BJ (cell line): ENCODE results near the gene OR2F1. TPM values are rescaled to one million over a fixed set of nuclear protein-coding genes. Genes with fewer than 3 reads are reported as not detected.

Experiments
- CTCF ChIA-PET: fragments of 350-600 bp; formaldehyde crosslinking; extraction: SDS; loops from one replicate; lab custom pipeline; 2021; ENCODE audit warnings: antibody characterized with exemption, inconsistent platforms; lab: Yijun Ruan, JAX
- POLR2A ChIA-PET: fragments of 300-600 bp; sonication (Branson Sonifier 250); formaldehyde crosslinking; extraction: SDS; loops from one replicate; lab custom pipeline; 2021; ENCODE audit warnings: antibody characterized with exemption; lab: Charles Lee
- DNase-seq: peaks from one replicate; pipeline ENCODE4 v3.0.0-alpha.2; 2011; ENCODE audit warnings: low read depth
- H3K27me3 ChIP-seq: 2 replicates; pipeline ENCODE4 v1.6.0; 2011; ENCODE audit warnings: low read length; ENCODE audit not compliant: control insufficient read depth, insufficient read depth
- H3K36me3 ChIP-seq: 2 replicates; pipeline ENCODE4 v1.5.1; 2011; ENCODE audit warnings: low read length; ENCODE audit not compliant: control insufficient read depth, insufficient read depth
- H3K4me3 ChIP-seq: 2 replicates; pipeline ENCODE4 v1.5.1; 2011; ENCODE audit warnings: low read depth, mild to moderate bottlenecking, control low read depth, low read length
- polyA plus RNA-seq: library from polyadenylated mRNA; depleted of rRNA; stranded (reverse); fragments of >200 nt; gene quantifications from 2 replicates; pipeline ENCODE4 v1.2.3, GENCODE V29; 2011
- TF ChIP-seq, protein P1 (sequence below): IDR thresholded peaks from 2 replicates; pipeline ENCODE4 v1.5.1; 2011; ENCODE audit warnings: low read depth, mild to moderate bottlenecking, control low read depth, inconsistent platforms, low read length, moderate library complexity; ENCODE audit not compliant: insufficient read depth

The OR2F1 gene
- polyA plus RNA-seq, 1 experiment: not detected

DNA sequence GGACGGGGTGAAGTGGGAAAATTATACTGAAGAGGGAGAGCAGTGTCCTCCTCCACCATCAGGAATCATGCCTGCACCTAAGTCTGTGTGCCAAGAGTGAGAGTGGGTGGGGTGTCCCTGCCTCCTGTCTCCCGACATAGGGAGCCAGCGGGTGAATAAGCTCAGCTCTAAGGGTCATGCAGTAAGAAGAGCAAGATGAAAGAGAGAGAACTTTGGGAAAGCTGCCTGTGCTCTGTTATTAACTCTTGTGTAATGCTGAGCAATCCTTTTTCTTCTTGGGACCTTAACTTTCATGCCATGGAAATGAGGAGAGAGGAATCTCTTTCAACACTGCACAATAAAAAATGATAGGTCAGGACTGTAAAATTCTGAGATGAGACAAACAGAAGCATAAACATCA, 44.8 kb upstream of the OR2F1 start:
- DNase-seq: no peak
- no peaks in the 10 kb centered on the region for H3K27me3 ChIP-seq
- POLR2A ChIA-PET: interaction anchor here (0.6 kb wide), 1 partner anchor 22 kb away, joined by 3 read pairs; no protein-coding TSS in a partner anchor
- no peak overlapping the region for H3K4me3 ChIP-seq
- H3K36me3 ChIP-seq: no peaks in the 10 kb centered on the region
- CTCF ChIA-PET: interaction anchor here (1.1 kb wide), 1 partner anchor 9 kb away, joined by 3 read pairs; no protein-coding TSS in a partner anchor
- TF ChIP-seq, protein P1, sequence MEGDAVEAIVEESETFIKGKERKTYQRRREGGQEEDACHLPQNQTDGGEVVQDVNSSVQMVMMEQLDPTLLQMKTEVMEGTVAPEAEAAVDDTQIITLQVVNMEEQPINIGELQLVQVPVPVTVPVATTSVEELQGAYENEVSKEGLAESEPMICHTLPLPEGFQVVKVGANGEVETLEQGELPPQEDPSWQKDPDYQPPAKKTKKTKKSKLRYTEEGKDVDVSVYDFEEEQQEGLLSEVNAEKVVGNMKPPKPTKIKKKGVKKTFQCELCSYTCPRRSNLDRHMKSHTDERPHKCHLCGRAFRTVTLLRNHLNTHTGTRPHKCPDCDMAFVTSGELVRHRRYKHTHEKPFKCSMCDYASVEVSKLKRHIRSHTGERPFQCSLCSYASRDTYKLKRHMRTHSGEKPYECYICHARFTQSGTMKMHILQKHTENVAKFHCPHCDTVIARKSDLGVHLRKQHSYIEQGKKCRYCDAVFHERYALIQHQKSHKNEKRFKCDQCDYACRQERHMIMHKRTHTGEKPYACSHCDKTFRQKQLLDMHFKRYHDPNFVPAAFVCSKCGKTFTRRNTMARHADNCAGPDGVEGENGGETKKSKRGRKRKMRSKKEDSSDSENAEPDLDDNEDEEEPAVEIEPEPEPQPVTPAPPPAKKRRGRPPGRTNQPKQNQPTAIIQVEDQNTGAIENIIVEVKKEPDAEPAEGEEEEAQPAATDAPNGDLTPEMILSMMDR: no peak

DNA sequence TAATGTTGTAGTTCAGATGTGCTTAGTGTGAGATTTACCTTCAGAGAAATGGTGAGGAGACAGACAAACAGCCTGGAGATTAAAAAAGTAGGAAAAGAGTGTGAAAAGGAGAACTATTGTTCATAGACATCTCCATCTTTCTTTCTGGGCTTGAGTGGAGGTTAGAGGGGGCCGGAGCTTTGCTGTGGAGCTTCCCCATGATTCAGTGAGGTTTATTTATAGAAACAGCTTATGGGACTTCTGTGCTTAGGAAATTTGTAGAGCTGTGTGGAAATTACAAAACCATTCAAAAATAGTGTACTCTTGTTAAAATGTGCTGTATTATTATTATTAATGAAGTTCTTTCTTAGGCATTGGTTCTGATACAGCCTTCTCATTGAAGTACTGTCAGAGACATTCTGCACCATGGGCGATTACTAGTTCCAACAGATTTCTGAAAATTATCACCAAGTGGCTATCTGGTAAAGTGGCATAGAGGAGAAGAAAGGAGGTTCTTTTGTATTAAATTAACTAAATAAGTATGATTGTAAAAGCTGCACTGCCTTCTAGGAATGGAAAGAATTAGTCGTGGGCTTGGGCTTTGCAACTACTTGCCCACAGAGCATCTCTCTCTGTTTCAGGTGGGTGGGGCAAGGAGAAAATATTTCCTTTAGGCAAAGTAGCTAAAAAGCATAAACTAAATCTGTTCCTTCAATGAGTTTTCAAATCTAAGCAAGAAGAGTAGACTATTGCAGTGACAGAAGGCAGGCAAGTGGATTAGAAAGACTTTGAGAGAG, 44.0 kb upstream of the OR2F1 start:
- ChIA-PET CTCF (interaction anchor here (1.1 to 1.8 kb wide), 3 partner anchors 8 to 11 kb away, joined by 3 to 9 read pairs (median 3); partner anchors contain the start of gene TCAF1), POLR2A (interaction anchor here (0.6 to 1.1 kb wide), 2 partner anchors 9 to 21 kb away, joined by 3 to 5 read pairs; partner anchors contain the start of gene TCAF1)
- TF ChIP-seq, protein P1: no peak
- H3K36me3 ChIP-seq: no peaks in the 10 kb centered on the region
- DNase-seq: no peak
- no peak overlapping the region for H3K4me3 ChIP-seq
- no peaks in the 10 kb centered on the region for H3K27me3 ChIP-seq

DNA sequence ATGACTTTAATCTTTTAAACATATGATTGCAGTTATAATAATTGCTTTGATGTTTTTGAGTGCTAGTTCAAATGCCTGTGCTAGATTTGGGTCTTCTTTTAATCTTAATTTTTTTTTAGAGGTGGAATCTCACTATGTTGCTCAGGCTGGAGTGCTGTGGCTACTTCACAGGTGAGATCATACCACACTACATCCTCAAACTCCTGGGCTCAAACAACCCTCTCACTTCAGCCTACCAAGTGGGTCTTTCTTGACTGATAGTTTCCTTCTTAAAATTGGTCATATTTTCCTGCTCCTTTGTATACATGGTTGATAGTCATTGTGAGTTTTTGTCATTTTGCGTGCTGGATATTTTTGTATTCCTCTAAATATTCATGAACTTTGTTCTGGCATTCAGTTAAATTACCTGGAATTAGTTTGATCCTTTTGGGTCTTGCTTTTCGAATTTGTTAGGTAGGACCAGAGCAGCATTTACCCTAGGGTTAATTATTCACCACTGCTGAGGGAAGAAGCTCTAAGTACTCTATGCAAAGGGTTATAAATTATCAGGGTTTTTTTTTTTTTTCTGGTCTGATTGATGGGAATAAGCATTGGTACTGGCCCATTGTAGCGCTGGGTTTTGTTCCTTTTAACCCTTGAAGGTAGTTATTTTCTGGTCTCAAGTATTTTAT, 40.6 kb upstream of the OR2F1 start:
- no peaks in the 10 kb centered on the region for H3K27me3 ChIP-seq
- ChIA-PET POLR2A (no interaction called here), CTCF (interaction anchor here (0.6 to 1.1 kb wide), 3 partner anchors 9 to 67 kb away, joined by 3 to 4 read pairs (median 3); no protein-coding TSS in a partner anchor)
- DNase-seq: no peak
- H3K4me3 ChIP-seq: no peak overlapping the region
- TF ChIP-seq, protein P1: no peak
- no peaks in the 10 kb centered on the region for H3K36me3 ChIP-seq

DNA sequence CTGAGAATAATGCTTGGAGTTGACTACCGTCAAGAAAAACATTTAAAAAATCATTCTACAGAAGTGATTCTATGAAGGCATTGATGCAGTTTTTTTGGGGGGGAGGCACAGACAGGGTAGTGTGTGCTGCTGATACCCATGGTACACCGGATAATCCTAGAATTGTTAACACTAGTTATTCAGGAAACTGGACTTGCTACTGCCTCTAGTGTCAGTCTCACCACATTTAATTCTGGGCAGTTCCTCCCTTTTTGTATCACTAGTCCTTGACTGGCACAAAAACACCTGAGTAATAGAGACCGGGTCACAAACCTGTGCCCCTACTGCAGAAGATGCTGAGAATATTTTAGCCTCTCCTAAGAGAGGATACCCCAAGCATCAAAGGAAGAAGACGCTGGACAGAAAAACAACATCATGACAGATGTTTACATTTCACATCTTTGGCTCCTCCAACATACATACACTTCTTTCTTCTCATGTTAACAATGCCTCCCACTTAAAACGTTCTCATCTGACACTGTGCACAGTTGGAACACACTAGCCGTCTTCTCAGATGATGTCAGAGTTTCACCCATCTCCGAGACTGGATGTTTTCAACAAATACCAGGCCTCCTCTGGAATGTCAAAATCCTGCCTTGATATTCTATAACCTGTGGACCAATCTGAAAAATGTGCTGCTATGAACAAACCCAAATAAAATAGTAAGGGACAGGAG, 39.5 kb upstream of the OR2F1 start:
- Histone ChIP-seq H3K4me3 (no peak overlapping the region), H3K36me3 (no peaks in the 10 kb centered on the region), H3K27me3 (no peaks in the 10 kb centered on the region)
- CTCF ChIA-PET: interaction anchor here (1.0 to 1.1 kb wide), 2 partner anchors 9 to 10 kb away, joined by 3 read pairs; no protein-coding TSS in a partner anchor
- TF ChIP-seq, protein P1: 0 out of 2 replicates have a peak, but pooled peaks have one; percentile 9
- no peak for DNase-seq
- POLR2A ChIA-PET: no interaction called here
